SU-DHL-6 (cell line): Measurements from ENCODE around the gene AHRR.
"Not testable (repeated sequence)": the region's sequence is repeated elsewhere in the genome, so short reads cannot be mapped to it uniquely, and the experiment has no call there.

Source experiments
- H2AFZ ChIP-seq: fragments of 200-600 bp; sonication (generic); 2 replicates; pipeline ENCODE4 v1.6.1; 2014; ENCODE audit warnings: low read depth, mild to moderate bottlenecking, moderate library complexity, mixed read lengths, antibody characterized with exemption, low read length; ENCODE audit not compliant: severe bottlenecking
- H3F3A ChIP-seq: fragments of 200-600 bp; shearing (Covaris generic); 2 replicates; pipeline ENCODE4 v1.6.0; 2016; ENCODE audit warnings: antibody characterized with exemption, mild to moderate bottlenecking; ENCODE audit not compliant: insufficient read depth
- H3K27ac ChIP-seq: fragments of 200-600 bp; sonication (generic); 2 replicates; pipeline ENCODE4 v1.5.1; 2016; ENCODE audit warnings: low read depth, mild to moderate bottlenecking, low read length, moderate library complexity, mixed read lengths
- H3K27me3 ChIP-seq: fragments of 200-600 bp; sonication (generic), shearing (Covaris generic); 2 replicates; pipeline ENCODE4 v1.6.0; 2014; ENCODE audit warnings: mild to moderate bottlenecking, low read length
- H3K36me3 ChIP-seq: fragments of 200-600 bp; sonication (generic); 2 replicates; pipeline ENCODE4 v1.6.1; 2014; ENCODE audit warnings: mild to moderate bottlenecking, low read length, mixed read lengths
- H3K4me2 ChIP-seq: fragments of 300-600, 200-600 bp; shearing (Covaris generic), sonication (generic); 2 replicates; pipeline ENCODE4 v1.6.0; 2014; ENCODE audit warnings: low read length, low read depth, mild to moderate bottlenecking; ENCODE audit not compliant: poor library complexity, severe bottlenecking
- H3K4me3 ChIP-seq: fragments of 200-600 bp; sonication (generic); 2 replicates; pipeline ENCODE4 v1.5.1; 2014; ENCODE audit warnings: antibody characterized with exemption, low read length, mild to moderate bottlenecking, mixed read lengths; ENCODE audit not compliant: insufficient read depth, poor library complexity, severe bottlenecking
- H3K79me2 ChIP-seq: fragments of 200-600 bp; sonication (generic); 2 replicates; pipeline ENCODE4 v1.6.1; 2014; ENCODE audit warnings: mild to moderate bottlenecking, low read length, moderate library complexity; ENCODE audit not compliant: insufficient read depth
- H3K9ac ChIP-seq: fragments of 200-600 bp; sonication (generic); 2 replicates; pipeline ENCODE4 v1.7.0; 2014; ENCODE audit warnings: mild to moderate bottlenecking, low read length
- H3K9me2 ChIP-seq: fragments of 200-600 bp; sonication (generic); replicated peaks from 2 replicates; pipeline ENCODE4 v1.6.1; 2014; ENCODE audit warnings: low read length; ENCODE audit not compliant: insufficient read depth
- H3K9me3 ChIP-seq: fragments of 200-600 bp; sonication (generic); 2 replicates; pipeline ENCODE4 v1.6.1; 2014; ENCODE audit warnings: low read length, mixed read lengths; ENCODE audit not compliant: insufficient read depth
- H4K20me1 ChIP-seq: fragments of 200-600 bp; sonication (generic); 2 replicates; pipeline ENCODE4 v1.6.1; 2014; ENCODE audit warnings: low read depth, mild to moderate bottlenecking, antibody characterized with exemption, low read length, moderate library complexity, mixed read lengths
- CTCF ChIP-seq: fragments of 200-600 bp; sonication (generic); IDR thresholded peaks from one replicate; pipeline ENCODE4 v1.5.1; 2017; ENCODE audit warnings: antibody characterized with exemption, mild to moderate bottlenecking, low read length, moderate library complexity; ENCODE audit not compliant: insufficient read depth, poor library complexity, severe bottlenecking
- EZH2phosphoT487 ChIP-seq: fragments of 200-600 bp; sonication (generic), shearing (Covaris generic); conservative IDR thresholded peaks from 2 replicates; pipeline ENCODE4 v1.6.1; 2018; ENCODE audit warnings: mild to moderate bottlenecking, antibody characterized with exemption, low read length, moderate library complexity, mixed read lengths

AHRR gene

GRCh38 chr5:401146-402034 lies 79.9 kb downstream of the AHRR start:
- TF ChIP-seq CTCF (no peak), EZH2phosphoT487 (no peak)
- no peaks in the 10 kb centered on the region for H3K9me2 ChIP-seq
- peaks cover 23% of the 10 kb centered on the region for H3F3A ChIP-seq
- no peaks in the 10 kb centered on the region for H3K36me3 ChIP-seq
- 0 out of 2 replicates have a peak overlapping the region, but pooled peaks have one; percentile 16 for H3K9ac ChIP-seq
- H3K27me3 ChIP-seq = no peaks in the 10 kb centered on the region
- H3K27ac ChIP-seq = peak overlapping the region; percentile 92
- H3K4me2 ChIP-seq = no peak overlapping the region
- no peak overlapping the region for H3K4me3 ChIP-seq
- no peak overlapping the region for H2AFZ ChIP-seq
- no peaks in the 10 kb centered on the region for H4K20me1 ChIP-seq
- H3K9me3 ChIP-seq = no peaks in the 10 kb centered on the region
- no peaks in the 10 kb centered on the region for H3K79me2 ChIP-seq

GRCh38 chr5:402219-402614 lies 80.7 kb downstream of the AHRR start:
- H3K79me2 ChIP-seq, H4K20me1 ChIP-seq, H2AFZ ChIP-seq, H3K9me3 ChIP-seq, H3K4me2 ChIP-seq, H3K9me2 ChIP-seq, H3K36me3 ChIP-seq, H3K27me3 ChIP-seq, H3K9ac ChIP-seq, H3K4me3 ChIP-seq: not testable (repeated sequence)
- Histone ChIP-seq H3F3A (peaks cover 23% of the 10 kb centered on the region), H3K27ac (peak overlapping the region; percentile 43; the same call in 1 of the 2 replicates)

DNA sequence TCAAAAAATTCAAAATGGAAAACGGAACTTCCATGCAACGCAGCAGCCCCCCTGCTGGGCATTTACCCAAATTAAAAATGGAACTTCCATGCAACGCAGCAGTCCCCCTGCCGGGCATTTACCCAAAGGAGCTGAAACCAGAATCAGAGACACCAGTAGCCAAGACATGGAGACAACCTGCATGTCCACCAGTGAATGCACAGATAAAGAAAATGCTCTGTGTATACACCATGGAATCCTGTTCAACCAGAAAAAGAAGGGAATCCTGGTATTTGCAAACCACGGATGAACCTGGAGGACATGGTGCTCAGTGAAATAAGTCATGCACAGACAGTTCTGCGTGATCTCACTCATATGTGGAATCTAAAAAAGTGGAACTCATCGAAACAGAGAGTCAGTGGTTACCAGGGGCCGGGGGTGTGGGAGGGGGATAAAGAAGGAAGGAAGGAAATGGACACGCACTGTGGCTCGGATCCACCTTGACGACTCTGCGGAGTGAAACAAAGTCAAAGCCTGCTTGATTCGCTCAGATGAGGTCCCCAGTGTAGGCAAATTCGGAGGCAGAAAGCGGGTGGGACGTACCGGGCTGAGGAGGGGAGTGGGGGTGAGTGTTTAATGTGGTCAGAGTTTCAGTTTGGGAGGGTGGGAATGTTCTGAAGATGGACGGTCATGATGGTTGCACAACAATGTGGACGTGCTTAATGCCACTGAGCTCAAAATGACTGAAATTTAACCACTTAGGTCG lies 81.3 kb downstream of the AHRR start:
- no peaks in the 10 kb centered on the region for H3K9me2 ChIP-seq
- no peak for TF ChIP-seq CTCF
- no peak for TF ChIP-seq EZH2phosphoT487
- peaks cover 23% of the 10 kb centered on the region for H3F3A ChIP-seq
- no peaks in the 10 kb centered on the region for H3K79me2 ChIP-seq
- H2AFZ ChIP-seq = no peak overlapping the region
- H3K4me2 ChIP-seq = peak overlapping the region; percentile 35
- H4K20me1 ChIP-seq = no peaks in the 10 kb centered on the region
- H3K27me3 ChIP-seq = no peaks in the 10 kb centered on the region
- H3K9me3 ChIP-seq = no peaks in the 10 kb centered on the region
- peak overlapping the region; percentile 43 for H3K27ac ChIP-seq
- H3K4me3 ChIP-seq = no peak overlapping the region
- no peaks in the 10 kb centered on the region for H3K36me3 ChIP-seq
- H3K9ac ChIP-seq = no peak overlapping the region
